HL-60 (cell line): ENCODE results near the gene DLX4.

ENCODE experiments used
- DNase-seq, 2 experiments: peaks; one replicate each; pipeline ENCODE4 v3.0.0-alpha.2; 2010 to 2020; ENCODE audit warnings: low read depth in 1 of 2, low spot score in 1 of 2
- H3K27ac ChIP-seq: fragments of 250-450 bp; sonication (Bioruptor Pico); replicated peaks from 2 replicates; pipeline ENCODE4 v1.5.1; 2020; ENCODE audit warnings: mild to moderate bottlenecking, moderate library complexity
- H3K27me3 ChIP-seq: fragments of 250-450 bp; sonication (Bioruptor Pico); 2 replicates; pipeline ENCODE4 v1.5.1; 2021; ENCODE audit warnings: mild to moderate bottlenecking, moderate library complexity; ENCODE audit not compliant: insufficient read depth, poor library complexity, severe bottlenecking
- H3K4me3 ChIP-seq: replicated peaks from 2 replicates; pipeline ENCODE4 v1.5.1; 2011; ENCODE audit warnings: mild to moderate bottlenecking, control low read depth, low read length; ENCODE audit not compliant: insufficient read depth
- CTCF ChIP-seq: IDR thresholded peaks from one replicate; pipeline ENCODE4 v1.5.1; 2011; ENCODE audit warnings: low read length, control low read depth, inconsistent platforms; ENCODE audit not compliant: insufficient read depth
- GABPA ChIP-seq: IDR thresholded peaks from 2 replicates; pipeline ENCODE4 v1.6.1; 2012; ENCODE audit warnings: low read depth
- POLR2AphosphoS5 ChIP-seq: IDR thresholded peaks from 2 replicates; pipeline ENCODE4 v1.6.1; 2012; ENCODE audit warnings: low read depth
- REST ChIP-seq: IDR thresholded peaks from 2 replicates; pipeline ENCODE4 v1.6.1; 2012; ENCODE audit warnings: low read depth; ENCODE audit not compliant: insufficient replicate concordance
- SPI1 ChIP-seq: IDR thresholded peaks from 2 replicates; pipeline ENCODE4 v1.6.1; 2012; ENCODE audit warnings: low read depth, mild to moderate bottlenecking, borderline replicate concordance

DLX4 gene

GRCh38 chr17:49924116-49924515 is 44.9 kb upstream of the DLX4 start:
- Histone ChIP-seq H3K27me3 (peaks cover 13% of the 10 kb centered on the region), H3K27ac (no peak overlapping the region), H3K4me3 (no peak overlapping the region)
- TF ChIP-seq POLR2AphosphoS5 (no peak), REST (no peak), GABPA (no peak), SPI1 (no peak), CTCF (no peak)
- DNase-seq: no peak

GRCh38 chr17:49924589-49924988 is 44.4 kb upstream of the DLX4 start:
- TF ChIP-seq GABPA: no peak
- no peak for TF ChIP-seq SPI1
- no peak for TF ChIP-seq REST
- no peak for TF ChIP-seq POLR2AphosphoS5
- no peak for TF ChIP-seq CTCF

GRCh38 chr17:49925921-49926320 is 43.1 kb upstream of the DLX4 start:
- TF ChIP-seq GABPA (no peak), REST (no peak), POLR2AphosphoS5 (no peak), CTCF (no peak), SPI1 (no peak)
- DNase-seq: no peak
- Histone ChIP-seq H3K4me3 (no peak overlapping the region), H3K27ac (no peak overlapping the region), H3K27me3 (peaks cover 16% of the 10 kb centered on the region)

More at GRCh38 chr17:49924589-49924988, 44.4 kb upstream of the DLX4 start:
- DNase-seq: no peak
- Histone ChIP-seq H3K27me3 (peaks cover 14% of the 10 kb centered on the region), H3K4me3 (no peak overlapping the region), H3K27ac (no peak overlapping the region)
